GM23338 (cell line): Measurements from ENCODE around the gene AK9. TPM values are rescaled to one million over a fixed set of nuclear protein-coding genes. Genes with fewer than 3 reads are reported as not detected.

Experiments used
- ATAC-seq: fragments of 200-7000 bp; cut with Tn5 transposase; 3 replicates; pipeline ENCODE4 v1.9.1; 2020
- DNase-seq: peaks from one replicate; pipeline ENCODE4 v3.0.0-alpha.2; 2015; ENCODE audit warnings: low spot score
- H2AFZ ChIP-seq: fragments of 200-600 bp; sonication (generic); 2 replicates; pipeline ENCODE4 v1.8.0; 2016; ENCODE audit warnings: antibody characterized with exemption, mild to moderate bottlenecking, moderate library complexity
- H3F3A ChIP-seq: fragments of 200-600 bp; sonication (generic); replicated peaks from 2 replicates; pipeline ENCODE4 v1.8.0; 2017; ENCODE audit warnings: antibody characterized with exemption, mixed run types, low read depth
- H3K27ac ChIP-seq: fragments of 200-600 bp; sonication (generic); 2 replicates; pipeline ENCODE4 v1.6.1; 2016; ENCODE audit warnings: low read depth
- H3K27me3 ChIP-seq: fragments of 200-600 bp; sonication (generic); 2 replicates; pipeline ENCODE4 v1.8.0; 2016; ENCODE audit warnings: mild to moderate bottlenecking, mixed run types, moderate library complexity; ENCODE audit not compliant: insufficient read depth
- H3K36me3 ChIP-seq: fragments of 200-600 bp; sonication (generic); 2 replicates; pipeline ENCODE4 v1.8.0; 2016; ENCODE audit warnings: mild to moderate bottlenecking; ENCODE audit not compliant: insufficient read depth
- H3K4me1 ChIP-seq: fragments of 200-600 bp; sonication (generic); 2 replicates; pipeline ENCODE4 v1.8.0; 2016; ENCODE audit warnings: mild to moderate bottlenecking, moderate library complexity; ENCODE audit not compliant: insufficient read depth
- H3K4me2 ChIP-seq: fragments of 200-600 bp; sonication (generic); 2 replicates; pipeline ENCODE4 v1.7.1; 2017; ENCODE audit warnings: mixed run types
- H3K4me3 ChIP-seq: fragments of 200-600 bp; sonication (generic); 2 replicates; pipeline ENCODE4 v1.6.1; 2016; ENCODE audit warnings: mixed run types
- H3K79me2 ChIP-seq: fragments of 200-600 bp; sonication (generic); replicated peaks from 2 replicates; pipeline ENCODE4 v1.8.0; 2017; ENCODE audit warnings: mild to moderate bottlenecking; ENCODE audit not compliant: insufficient read depth
- H3K9me2 ChIP-seq: fragments of 200-600 bp; sonication (generic); 2 replicates; pipeline ENCODE4 v1.8.0; 2017; ENCODE audit not compliant: insufficient read depth
- H4K20me1 ChIP-seq: fragments of 200-600 bp; sonication (generic); replicated peaks from 2 replicates; pipeline ENCODE4 v1.8.0; 2017; ENCODE audit warnings: mild to moderate bottlenecking; ENCODE audit not compliant: insufficient read depth
- H3K27ac Mint-ChIP-seq: 2 replicates; pipeline ENCODE4 v1.8.0; 2020; ENCODE audit warnings: inconsistent platforms, mild to moderate bottlenecking, moderate library complexity, mixed read lengths
- H3K27me3 Mint-ChIP-seq: 3 replicates; pipeline ENCODE4 v1.8.0; 2022; ENCODE audit warnings: low read depth, mild to moderate bottlenecking, moderate library complexity, mixed read lengths, inconsistent platforms; ENCODE audit not compliant: insufficient read depth, poor library complexity
- H3K36me3 Mint-ChIP-seq: 3 replicates; pipeline ENCODE4 v1.8.0; 2021; ENCODE audit warnings: low read depth, mild to moderate bottlenecking, inconsistent platforms, moderate library complexity, mixed read lengths
- H3K4me1 Mint-ChIP-seq: 3 replicates; pipeline ENCODE4 v1.8.0; 2020; ENCODE audit warnings: mild to moderate bottlenecking, inconsistent platforms, mixed read lengths
- H3K4me3 Mint-ChIP-seq: 3 replicates; pipeline ENCODE4 v1.8.0; 2021; ENCODE audit warnings: moderate library complexity, mild to moderate bottlenecking, inconsistent platforms, mixed read lengths
- H3K9me3 Mint-ChIP-seq: 3 replicates; pipeline ENCODE4 v1.8.0; 2020; ENCODE audit warnings: moderate library complexity, mild to moderate bottlenecking, inconsistent platforms, mixed read lengths
- CREB1 ChIP-seq: fragments of 250-450 bp; sonication (Bioruptor Pico); IDR thresholded peaks from 2 replicates; pipeline ENCODE4 v1.5.0; 2020; ENCODE audit warnings: low read depth, mild to moderate bottlenecking, moderate library complexity
- EZH2 ChIP-seq: fragments of 200-600 bp; sonication (generic); IDR thresholded peaks from one replicate; pipeline ENCODE4 v1.8.0; 2017; ENCODE audit warnings: antibody characterized with exemption, mild to moderate bottlenecking, low read depth; ENCODE audit not compliant: unreplicated experiment
- EZH2phosphoT487 ChIP-seq: fragments of 200-600 bp; sonication (generic); IDR thresholded peaks from one replicate; pipeline ENCODE4 v1.8.1; 2018; ENCODE audit warnings: antibody characterized with exemption; ENCODE audit not compliant: unreplicated experiment
- JUNB ChIP-seq: IDR thresholded peaks from one replicate; pipeline ENCODE4 v1.6.1; 2016; ENCODE audit warnings: antibody characterized with exemption; ENCODE audit not compliant: unreplicated experiment
- NANOG ChIP-seq: IDR thresholded peaks from 2 replicates; pipeline ENCODE4 v1.6.1; 2016; ENCODE audit warnings: antibody characterized with exemption, borderline replicate concordance
- POLR2AphosphoS5 ChIP-seq: IDR thresholded peaks from 2 replicates; pipeline ENCODE4 v1.6.1; 2016; ENCODE audit warnings: antibody characterized with exemption, low read depth
- STAT1 ChIP-seq: IDR thresholded peaks from one replicate; pipeline ENCODE4 v1.6.1; 2016; ENCODE audit warnings: antibody characterized with exemption; ENCODE audit not compliant: unreplicated experiment
- ZNF114 ChIP-seq: fragments of 250-450 bp; sonication (Bioruptor Pico); IDR thresholded peaks from 2 replicates; pipeline ENCODE4 v1.5.0; 2020; ENCODE audit warnings: mild to moderate bottlenecking, moderate library complexity
- ZNF331 ChIP-seq: fragments of 250-450 bp; sonication (Bioruptor Pico); IDR thresholded peaks from 2 replicates; pipeline ENCODE4 v1.5.0; 2020; ENCODE audit warnings: low read depth, mild to moderate bottlenecking, moderate library complexity
- polyA plus RNA-seq: library from polyadenylated mRNA; unstranded; fragments of >200 nt; fragmentation: Nextera tagmentation; extraction: Ambion mirVana; gene quantifications from 2 replicates; pipeline ENCODE4 v1.2.1, GENCODE V29; 2016
- total RNA-seq: library from RNA; depleted of rRNA; stranded (reverse); fragments of >200 nt; shearing (Covaris generic); gene quantifications from 2 replicates; pipeline ENCODE4 v1.2.3, GENCODE V29; 2014
- TF ChIP-seq, protein P1 (sequence below): IDR thresholded peaks from one replicate; pipeline ENCODE4 v1.6.1; 2018; ENCODE audit warnings: antibody characterized with exemption; ENCODE audit not compliant: unreplicated experiment
- TF ChIP-seq, protein P2 (sequence below): fragments of 250-450 bp; sonication (Bioruptor Pico); IDR thresholded peaks from 2 replicates; pipeline ENCODE4 v1.5.0; 2020; ENCODE audit warnings: mild to moderate bottlenecking, moderate library complexity
- TF ChIP-seq, protein P3 (sequence below): IDR thresholded peaks from 2 replicates; pipeline ENCODE4 v1.6.1; 2016; ENCODE audit warnings: antibody characterized with exemption
- TF ChIP-seq, protein P4 (sequence below), 2 experiments: fragments of 200-600 bp in 1 of 2; sonication (generic) in 1 of 2; conservative IDR thresholded peaks; 2 replicates each; pipeline versions ENCODE4 v1.5.1 to v1.6.1; 2016 to 2017; ENCODE audit warnings: antibody characterized with exemption in 2 of 2, low read depth in 2 of 2, mild to moderate bottlenecking in 2 of 2, moderate library complexity in 1 of 2

AK9 gene
- total and polyA plus RNA-seq, 2 experiments from 2014 or later: 2.0 to 6.4 TPM

- H3K27me3 Mint-ChIP-seq: no peaks in the 10 kb centered on the region
- H3K27ac Mint-ChIP-seq: no peak overlapping the region
- no peaks in the 10 kb centered on the region for H3K36me3 Mint-ChIP-seq
- Histone ChIP-seq H3K27me3 (no peaks in the 10 kb centered on the region), H2AFZ (no peak overlapping the region), H3F3A (no peaks in the 10 kb centered on the region), H3K4me3 (no peak overlapping the region), H3K36me3 (no peaks in the 10 kb centered on the region), H3K79me2 (no peaks in the 10 kb centered on the region), H4K20me1 (no peaks in the 10 kb centered on the region), H3K4me1 (no peaks in the 10 kb centered on the region), H3K27ac (no peak overlapping the region), H3K4me2 (no peak overlapping the region), H3K9me2 (peaks cover 3% of the 10 kb centered on the region; the same call in 1 of the 2 replicates)
- no peaks in the 10 kb centered on the region for H3K9me3 Mint-ChIP-seq
- H3K4me3 Mint-ChIP-seq: no peak overlapping the region
- H3K4me1 Mint-ChIP-seq: no peaks in the 10 kb centered on the region
- DNase-seq (no peak), ATAC-seq (no peak)
- TF ChIP-seq POLR2AphosphoS5 (no peak), NANOG (no peak), ZNF331 (CRISPR knock-in tag) (no peak), JUNB (no peak), CREB1 (CRISPR knock-in tag) (no peak), ZNF114 (no peak), STAT1 (no peak), EZH2 (no peak), EZH2phosphoT487 (no peak)
- TF ChIP-seq, protein P1, sequence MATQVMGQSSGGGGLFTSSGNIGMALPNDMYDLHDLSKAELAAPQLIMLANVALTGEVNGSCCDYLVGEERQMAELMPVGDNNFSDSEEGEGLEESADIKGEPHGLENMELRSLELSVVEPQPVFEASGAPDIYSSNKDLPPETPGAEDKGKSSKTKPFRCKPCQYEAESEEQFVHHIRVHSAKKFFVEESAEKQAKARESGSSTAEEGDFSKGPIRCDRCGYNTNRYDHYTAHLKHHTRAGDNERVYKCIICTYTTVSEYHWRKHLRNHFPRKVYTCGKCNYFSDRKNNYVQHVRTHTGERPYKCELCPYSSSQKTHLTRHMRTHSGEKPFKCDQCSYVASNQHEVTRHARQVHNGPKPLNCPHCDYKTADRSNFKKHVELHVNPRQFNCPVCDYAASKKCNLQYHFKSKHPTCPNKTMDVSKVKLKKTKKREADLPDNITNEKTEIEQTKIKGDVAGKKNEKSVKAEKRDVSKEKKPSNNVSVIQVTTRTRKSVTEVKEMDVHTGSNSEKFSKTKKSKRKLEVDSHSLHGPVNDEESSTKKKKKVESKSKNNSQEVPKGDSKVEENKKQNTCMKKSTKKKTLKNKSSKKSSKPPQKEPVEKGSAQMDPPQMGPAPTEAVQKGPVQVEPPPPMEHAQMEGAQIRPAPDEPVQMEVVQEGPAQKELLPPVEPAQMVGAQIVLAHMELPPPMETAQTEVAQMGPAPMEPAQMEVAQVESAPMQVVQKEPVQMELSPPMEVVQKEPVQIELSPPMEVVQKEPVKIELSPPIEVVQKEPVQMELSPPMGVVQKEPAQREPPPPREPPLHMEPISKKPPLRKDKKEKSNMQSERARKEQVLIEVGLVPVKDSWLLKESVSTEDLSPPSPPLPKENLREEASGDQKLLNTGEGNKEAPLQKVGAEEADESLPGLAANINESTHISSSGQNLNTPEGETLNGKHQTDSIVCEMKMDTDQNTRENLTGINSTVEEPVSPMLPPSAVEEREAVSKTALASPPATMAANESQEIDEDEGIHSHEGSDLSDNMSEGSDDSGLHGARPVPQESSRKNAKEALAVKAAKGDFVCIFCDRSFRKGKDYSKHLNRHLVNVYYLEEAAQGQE: no peak
- TF ChIP-seq, protein P2, sequence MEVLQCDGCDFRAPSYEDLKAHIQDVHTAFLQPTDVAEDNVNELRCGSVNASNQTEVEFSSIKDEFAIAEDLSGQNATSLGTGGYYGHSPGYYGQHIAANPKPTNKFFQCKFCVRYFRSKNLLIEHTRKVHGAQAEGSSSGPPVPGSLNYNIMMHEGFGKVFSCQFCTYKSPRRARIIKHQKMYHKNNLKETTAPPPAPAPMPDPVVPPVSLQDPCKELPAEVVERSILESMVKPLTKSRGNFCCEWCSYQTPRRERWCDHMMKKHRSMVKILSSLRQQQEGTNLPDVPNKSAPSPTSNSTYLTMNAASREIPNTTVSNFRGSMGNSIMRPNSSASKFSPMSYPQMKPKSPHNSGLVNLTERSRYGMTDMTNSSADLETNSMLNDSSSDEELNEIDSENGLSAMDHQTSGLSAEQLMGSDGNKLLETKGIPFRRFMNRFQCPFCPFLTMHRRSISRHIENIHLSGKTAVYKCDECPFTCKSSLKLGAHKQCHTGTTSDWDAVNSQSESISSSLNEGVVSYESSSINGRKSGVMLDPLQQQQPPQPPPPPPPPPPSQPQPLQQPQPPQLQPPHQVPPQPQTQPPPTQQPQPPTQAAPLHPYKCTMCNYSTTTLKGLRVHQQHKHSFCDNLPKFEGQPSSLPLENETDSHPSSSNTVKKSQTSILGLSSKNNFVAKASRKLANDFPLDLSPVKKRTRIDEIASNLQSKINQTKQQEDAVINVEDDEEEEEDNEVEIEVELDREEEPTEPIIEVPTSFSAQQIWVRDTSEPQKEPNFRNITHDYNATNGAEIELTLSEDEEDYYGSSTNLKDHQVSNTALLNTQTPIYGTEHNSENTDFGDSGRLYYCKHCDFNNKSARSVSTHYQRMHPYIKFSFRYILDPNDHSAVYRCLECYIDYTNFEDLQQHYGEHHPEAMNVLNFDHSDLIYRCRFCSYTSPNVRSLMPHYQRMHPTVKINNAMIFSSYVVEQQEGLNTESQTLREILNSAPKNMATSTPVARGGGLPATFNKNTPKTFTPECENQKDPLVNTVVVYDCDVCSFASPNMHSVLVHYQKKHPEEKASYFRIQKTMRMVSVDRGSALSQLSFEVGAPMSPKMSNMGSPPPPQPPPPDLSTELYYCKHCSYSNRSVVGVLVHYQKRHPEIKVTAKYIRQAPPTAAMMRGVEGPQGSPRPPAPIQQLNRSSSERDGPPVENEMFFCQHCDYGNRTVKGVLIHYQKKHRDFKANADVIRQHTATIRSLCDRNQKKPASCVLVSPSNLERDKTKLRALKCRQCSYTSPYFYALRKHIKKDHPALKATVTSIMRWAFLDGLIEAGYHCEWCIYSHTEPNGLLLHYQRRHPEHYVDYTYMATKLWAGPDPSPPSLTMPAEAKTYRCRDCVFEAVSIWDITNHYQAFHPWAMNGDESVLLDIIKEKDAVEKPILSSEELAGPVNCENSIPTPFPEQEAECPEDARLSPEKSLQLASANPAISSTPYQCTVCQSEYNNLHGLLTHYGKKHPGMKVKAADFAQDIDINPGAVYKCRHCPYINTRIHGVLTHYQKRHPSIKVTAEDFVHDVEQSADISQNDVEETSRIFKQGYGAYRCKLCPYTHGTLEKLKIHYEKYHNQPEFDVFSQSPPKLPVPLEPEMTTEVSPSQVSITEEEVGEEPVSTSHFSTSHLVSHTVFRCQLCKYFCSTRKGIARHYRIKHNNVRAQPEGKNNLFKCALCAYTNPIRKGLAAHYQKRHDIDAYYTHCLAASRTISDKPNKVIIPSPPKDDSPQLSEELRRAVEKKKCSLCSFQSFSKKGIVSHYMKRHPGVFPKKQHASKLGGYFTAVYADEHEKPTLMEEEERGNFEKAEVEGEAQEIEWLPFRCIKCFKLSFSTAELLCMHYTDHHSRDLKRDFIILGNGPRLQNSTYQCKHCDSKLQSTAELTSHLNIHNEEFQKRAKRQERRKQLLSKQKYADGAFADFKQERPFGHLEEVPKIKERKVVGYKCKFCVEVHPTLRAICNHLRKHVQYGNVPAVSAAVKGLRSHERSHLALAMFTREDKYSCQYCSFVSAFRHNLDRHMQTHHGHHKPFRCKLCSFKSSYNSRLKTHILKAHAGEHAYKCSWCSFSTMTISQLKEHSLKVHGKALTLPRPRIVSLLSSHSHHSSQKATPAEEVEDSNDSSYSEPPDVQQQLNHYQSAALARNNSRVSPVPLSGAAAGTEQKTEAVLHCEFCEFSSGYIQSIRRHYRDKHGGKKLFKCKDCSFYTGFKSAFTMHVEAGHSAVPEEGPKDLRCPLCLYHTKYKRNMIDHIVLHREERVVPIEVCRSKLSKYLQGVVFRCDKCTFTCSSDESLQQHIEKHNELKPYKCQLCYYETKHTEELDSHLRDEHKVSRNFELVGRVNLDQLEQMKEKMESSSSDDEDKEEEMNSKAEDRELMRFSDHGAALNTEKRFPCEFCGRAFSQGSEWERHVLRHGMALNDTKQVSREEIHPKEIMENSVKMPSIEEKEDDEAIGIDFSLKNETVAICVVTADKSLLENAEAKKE (CRISPR knock-in tag): no peak
- TF ChIP-seq, protein P3, sequence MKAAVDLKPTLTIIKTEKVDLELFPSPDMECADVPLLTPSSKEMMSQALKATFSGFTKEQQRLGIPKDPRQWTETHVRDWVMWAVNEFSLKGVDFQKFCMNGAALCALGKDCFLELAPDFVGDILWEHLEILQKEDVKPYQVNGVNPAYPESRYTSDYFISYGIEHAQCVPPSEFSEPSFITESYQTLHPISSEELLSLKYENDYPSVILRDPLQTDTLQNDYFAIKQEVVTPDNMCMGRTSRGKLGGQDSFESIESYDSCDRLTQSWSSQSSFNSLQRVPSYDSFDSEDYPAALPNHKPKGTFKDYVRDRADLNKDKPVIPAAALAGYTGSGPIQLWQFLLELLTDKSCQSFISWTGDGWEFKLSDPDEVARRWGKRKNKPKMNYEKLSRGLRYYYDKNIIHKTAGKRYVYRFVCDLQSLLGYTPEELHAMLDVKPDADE: no peak
- TF ChIP-seq, protein P4, sequence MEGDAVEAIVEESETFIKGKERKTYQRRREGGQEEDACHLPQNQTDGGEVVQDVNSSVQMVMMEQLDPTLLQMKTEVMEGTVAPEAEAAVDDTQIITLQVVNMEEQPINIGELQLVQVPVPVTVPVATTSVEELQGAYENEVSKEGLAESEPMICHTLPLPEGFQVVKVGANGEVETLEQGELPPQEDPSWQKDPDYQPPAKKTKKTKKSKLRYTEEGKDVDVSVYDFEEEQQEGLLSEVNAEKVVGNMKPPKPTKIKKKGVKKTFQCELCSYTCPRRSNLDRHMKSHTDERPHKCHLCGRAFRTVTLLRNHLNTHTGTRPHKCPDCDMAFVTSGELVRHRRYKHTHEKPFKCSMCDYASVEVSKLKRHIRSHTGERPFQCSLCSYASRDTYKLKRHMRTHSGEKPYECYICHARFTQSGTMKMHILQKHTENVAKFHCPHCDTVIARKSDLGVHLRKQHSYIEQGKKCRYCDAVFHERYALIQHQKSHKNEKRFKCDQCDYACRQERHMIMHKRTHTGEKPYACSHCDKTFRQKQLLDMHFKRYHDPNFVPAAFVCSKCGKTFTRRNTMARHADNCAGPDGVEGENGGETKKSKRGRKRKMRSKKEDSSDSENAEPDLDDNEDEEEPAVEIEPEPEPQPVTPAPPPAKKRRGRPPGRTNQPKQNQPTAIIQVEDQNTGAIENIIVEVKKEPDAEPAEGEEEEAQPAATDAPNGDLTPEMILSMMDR (conservative IDR thresholded peaks at IDR 0.05; ENCODE audit: low read depth in 2 of 2): no peak
Observed at GRCh38 chr6:109662192-109662591, 28.8 kb downstream of the AK9 start.
